ENCODE measurements around the gene ECE2. TPM values are rescaled to one million over a fixed set of nuclear protein-coding genes. Genes with fewer than 3 reads are reported as not detected.

Gene ECE2
- total RNA-seq, 1 donor from 2014 or later = not detected

DNA sequence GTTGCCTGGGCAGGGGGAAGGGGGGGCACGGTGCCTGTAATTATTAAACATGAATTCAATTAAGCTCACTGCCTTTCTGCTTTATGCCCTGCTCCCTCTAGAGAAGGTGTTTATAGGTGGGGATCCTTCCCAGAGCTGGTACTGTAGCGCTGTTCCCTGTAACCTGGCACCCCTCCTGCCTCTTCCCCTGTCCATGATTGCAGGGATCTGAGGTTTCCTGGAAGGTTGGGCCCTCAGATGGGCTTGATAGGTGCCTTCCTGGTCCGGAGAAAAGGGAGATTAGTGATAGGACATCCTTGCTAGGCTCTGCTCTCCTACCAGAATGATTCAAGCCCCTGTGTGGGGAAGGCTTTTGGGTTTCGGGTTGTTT, 59.5 kb downstream of the ECE2 start:
- Mint-ChIP-seq H3K36me3 (ENCODE audit: low read depth) (peaks cover 39% of the 10 kb centered on the region), H3K27me3 (ENCODE audit: low read depth) (no peaks in the 10 kb centered on the region)

DNA sequence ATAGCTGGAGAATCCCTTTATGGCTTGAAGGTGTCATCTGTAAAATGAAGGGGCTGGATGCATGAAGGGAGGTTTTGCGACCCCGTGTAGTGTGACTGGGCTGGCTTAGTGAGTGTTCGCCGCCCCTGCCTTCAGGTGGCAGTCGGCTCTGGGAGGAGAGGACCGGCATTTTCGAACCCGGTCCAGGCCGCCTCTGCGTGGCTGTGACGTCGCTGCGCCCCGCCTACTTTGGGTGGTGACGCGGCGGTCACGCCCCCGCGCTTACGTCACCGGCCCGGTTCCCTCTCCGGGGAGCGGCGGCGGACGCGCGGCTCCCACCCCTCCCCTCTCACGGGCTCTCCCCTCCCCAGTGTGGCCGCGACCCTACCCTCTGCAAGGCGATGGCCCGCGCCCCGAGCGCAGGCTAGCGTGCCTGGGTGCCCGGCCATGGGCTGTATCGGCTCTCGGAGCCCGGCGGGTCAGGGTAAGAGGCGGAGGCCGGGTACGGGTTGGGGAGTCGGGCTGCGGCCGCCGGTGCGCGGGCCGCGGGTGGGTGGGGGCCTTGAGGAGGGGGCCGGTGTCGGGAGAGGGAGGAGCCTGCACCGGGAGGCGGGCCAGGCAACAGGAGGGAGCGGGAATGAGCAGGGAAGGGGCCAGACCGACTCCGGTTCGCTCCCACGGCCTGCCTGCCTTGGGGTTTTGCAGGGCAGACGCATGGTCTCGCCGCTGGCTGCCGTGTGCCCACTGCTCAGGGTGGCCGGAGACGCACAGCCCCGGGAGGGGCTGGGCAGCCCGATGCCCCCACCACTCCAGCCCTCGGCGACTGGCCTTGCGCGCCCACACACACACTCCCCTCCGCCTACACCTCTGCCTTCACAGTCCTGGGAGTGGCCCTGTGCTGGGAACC, 60.1 kb downstream of the ECE2 start:
- Mint-ChIP-seq H3K4me1 (ENCODE audit: low read depth) (peaks cover 61% of the 10 kb centered on the region), H3K27ac (ENCODE audit: unreplicated experiment) (peak overlapping the region; percentile 96), H3K4me3 (ENCODE audit: unreplicated experiment) (peak overlapping the region; percentile 80), H3K27me3 (ENCODE audit: low read depth) (no peaks in the 10 kb centered on the region), H3K9me3 (ENCODE audit: low read depth) (no peaks in the 10 kb centered on the region), H3K36me3 (ENCODE audit: low read depth) (peaks cover 36% of the 10 kb centered on the region)
- TF ChIP-seq, protein P1, sequence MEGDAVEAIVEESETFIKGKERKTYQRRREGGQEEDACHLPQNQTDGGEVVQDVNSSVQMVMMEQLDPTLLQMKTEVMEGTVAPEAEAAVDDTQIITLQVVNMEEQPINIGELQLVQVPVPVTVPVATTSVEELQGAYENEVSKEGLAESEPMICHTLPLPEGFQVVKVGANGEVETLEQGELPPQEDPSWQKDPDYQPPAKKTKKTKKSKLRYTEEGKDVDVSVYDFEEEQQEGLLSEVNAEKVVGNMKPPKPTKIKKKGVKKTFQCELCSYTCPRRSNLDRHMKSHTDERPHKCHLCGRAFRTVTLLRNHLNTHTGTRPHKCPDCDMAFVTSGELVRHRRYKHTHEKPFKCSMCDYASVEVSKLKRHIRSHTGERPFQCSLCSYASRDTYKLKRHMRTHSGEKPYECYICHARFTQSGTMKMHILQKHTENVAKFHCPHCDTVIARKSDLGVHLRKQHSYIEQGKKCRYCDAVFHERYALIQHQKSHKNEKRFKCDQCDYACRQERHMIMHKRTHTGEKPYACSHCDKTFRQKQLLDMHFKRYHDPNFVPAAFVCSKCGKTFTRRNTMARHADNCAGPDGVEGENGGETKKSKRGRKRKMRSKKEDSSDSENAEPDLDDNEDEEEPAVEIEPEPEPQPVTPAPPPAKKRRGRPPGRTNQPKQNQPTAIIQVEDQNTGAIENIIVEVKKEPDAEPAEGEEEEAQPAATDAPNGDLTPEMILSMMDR (IDR thresholded peaks at IDR 0.05) = no peak
- DNase-seq (ENCODE audit: low spot score) = no peak

More for the DNA sequence above, 59.5 kb downstream of the ECE2 start:
- Mint-ChIP-seq H3K9me3 (ENCODE audit: low read depth) (no peaks in the 10 kb centered on the region), H3K27ac (ENCODE audit: unreplicated experiment) (peak overlapping the region; percentile 96), H3K4me1 (ENCODE audit: low read depth) (peaks cover 65% of the 10 kb centered on the region), H3K4me3 (ENCODE audit: unreplicated experiment) (peak overlapping the region; percentile 80)
- TF ChIP-seq, protein P1 (IDR thresholded peaks at IDR 0.05) = no peak
- no peak for DNase-seq (ENCODE audit: low spot score)

DNA sequence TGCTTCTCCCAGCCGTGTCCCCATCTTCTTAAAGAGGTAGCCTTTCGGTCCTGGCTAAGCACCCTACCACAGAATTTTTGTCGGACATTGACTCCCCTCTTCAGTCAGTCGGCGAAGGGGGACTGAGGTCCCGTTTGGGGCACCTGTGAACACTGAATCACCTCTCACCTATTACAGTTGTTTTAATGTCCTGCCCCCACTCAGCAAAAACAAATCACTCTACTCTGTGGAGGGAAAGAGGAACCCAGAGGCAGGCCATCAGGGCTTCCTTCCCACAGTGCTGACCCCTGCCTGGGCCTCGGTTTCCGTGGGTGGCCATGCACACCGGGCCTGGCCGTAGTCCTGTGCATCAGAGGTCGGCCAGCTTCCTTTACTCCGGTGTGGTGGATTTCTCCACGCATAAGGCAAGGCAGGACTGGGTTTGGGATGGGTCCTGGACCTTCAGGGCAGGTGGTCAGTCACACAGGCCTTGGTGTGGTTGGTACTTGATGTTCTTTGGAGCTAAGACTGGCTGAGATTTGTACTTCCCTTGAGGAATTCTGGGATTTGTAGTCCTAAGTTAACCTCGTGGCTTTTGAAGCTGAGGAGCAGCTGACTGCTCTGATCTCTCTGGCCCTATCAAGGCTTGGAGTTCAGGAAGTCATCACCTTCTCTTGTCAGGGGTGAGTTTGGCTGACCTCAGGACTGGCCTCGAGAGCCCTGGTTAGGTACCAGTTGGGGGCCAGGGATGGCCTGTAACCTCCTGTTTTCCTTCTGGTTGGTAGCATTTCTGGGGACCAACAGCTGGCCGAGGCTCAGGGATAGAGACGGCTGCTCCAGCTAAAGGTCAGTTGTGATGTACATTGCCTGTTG, 61.0 kb downstream of the ECE2 start:
- Mint-ChIP-seq H3K4me1 (ENCODE audit: low read depth) (peaks cover 55% of the 10 kb centered on the region), H3K36me3 (ENCODE audit: low read depth) (peaks cover 29% of the 10 kb centered on the region), H3K27me3 (ENCODE audit: low read depth) (no peaks in the 10 kb centered on the region), H3K4me3 (ENCODE audit: unreplicated experiment) (peak overlapping the region; percentile 80), H3K9me3 (ENCODE audit: low read depth) (no peaks in the 10 kb centered on the region), H3K27ac (ENCODE audit: unreplicated experiment) (peak overlapping the region; percentile 91)
- TF ChIP-seq, protein P1 (IDR thresholded peaks at IDR 0.05) = no peak
- no peak for DNase-seq (ENCODE audit: low spot score)

DNA sequence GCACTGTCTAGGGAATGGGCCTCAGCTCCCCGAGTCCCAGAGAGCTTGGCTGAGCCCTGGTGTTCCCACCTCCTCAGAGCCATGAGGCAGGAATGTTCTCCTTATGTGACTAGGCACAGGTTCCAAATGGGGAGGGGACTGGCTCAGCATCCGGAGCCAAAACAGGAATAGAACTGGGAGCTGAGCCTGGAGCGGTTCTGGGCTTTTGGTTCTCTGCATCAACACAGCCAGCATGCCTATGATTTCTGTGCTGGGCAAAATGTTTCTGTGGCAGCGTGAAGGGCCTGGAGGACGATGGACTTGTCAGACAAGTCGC, 61.5 kb downstream of the ECE2 start, which contains the start of gene FAM131A:
Gene FAM131A (plus strand): TSS at position 202 of the 316 bp plus-strand sequence. CDS start 31 bp downstream, at position 233.
- Mint-ChIP-seq H3K27ac (ENCODE audit: unreplicated experiment) (peak within 1 kb of the TSS; percentile 91), H3K36me3 (ENCODE audit: low read depth) (peaks cover 24% of the 10 kb centered on the region), H3K27me3 (ENCODE audit: low read depth) (no peaks in the 10 kb centered on the region), H3K4me3 (ENCODE audit: unreplicated experiment) (peak within 1 kb of the TSS; percentile 80), H3K9me3 (ENCODE audit: low read depth) (no peaks in the 10 kb centered on the region), H3K4me1 (ENCODE audit: low read depth) (peaks cover 50% of the 10 kb centered on the region)
- TF ChIP-seq, protein P1 (IDR thresholded peaks at IDR 0.05) = no peak
- no peak for DNase-seq (ENCODE audit: low spot score)

DNA sequence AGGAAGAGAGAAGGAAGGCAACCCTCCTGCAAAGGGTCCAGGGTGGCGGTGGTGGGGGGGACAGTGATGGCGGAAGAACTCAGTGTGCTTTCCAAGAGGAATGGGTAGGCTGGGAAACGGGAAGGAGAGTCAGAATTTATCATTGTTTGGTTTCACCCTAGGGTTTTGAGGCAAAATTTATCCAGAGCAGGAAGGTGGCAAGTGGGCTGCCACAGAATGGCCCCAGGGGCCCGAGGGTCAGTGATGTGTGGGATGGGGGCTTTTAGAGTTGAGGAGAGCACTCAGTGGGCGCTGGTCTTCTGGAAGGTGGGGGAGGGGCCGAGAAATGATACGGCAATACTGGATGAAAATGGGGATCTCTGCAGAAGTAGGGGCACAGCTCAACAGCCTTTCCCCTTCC, 62.2 kb downstream of the ECE2 start:
- H3K27ac Mint-ChIP-seq (ENCODE audit: unreplicated experiment) = peak overlapping the region; percentile 77
- TF ChIP-seq, protein P1 (IDR thresholded peaks at IDR 0.05) = no peak
- H3K27me3 Mint-ChIP-seq (ENCODE audit: low read depth) = no peaks in the 10 kb centered on the region

More for the DNA sequence above, 62.2 kb downstream of the ECE2 start:
- Mint-ChIP-seq H3K4me1 (ENCODE audit: low read depth) (peaks cover 47% of the 10 kb centered on the region), H3K4me3 (ENCODE audit: unreplicated experiment) (peak overlapping the region; percentile 25), H3K9me3 (ENCODE audit: low read depth) (no peaks in the 10 kb centered on the region), H3K36me3 (ENCODE audit: low read depth) (peaks cover 21% of the 10 kb centered on the region)
- no peak for DNase-seq (ENCODE audit: low spot score)

Measured in chondrocyte (in vitro differentiated cells).